Measurements from ENCODE around the gene RIT2.

DNA sequence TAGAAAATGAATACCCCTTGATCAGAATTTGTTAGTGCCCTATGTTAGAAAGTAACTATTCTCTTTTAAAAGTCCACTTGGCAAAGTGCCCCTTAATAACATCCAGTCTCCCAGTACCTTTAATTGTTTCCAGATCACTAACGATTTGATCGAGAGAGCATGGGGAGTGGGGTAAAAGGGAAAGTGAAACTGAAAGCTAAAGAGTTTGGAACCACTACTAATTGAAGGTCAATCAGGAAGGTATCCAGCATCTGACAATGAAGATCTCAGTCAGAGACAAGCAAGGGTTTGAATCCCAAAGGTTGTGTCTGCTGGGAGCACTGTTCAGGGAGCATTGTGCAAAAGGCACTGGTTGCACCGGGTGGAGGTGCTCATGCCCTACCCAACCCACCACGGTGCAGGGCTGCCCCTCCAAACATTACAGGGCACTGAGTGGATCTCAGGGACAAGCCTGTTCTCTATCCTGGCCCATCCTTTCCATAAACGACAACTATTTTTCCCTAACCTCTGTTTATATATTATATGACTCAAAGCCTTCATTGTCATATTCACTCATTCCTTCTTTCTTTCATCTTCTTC, 14.6 kb upstream of the RIT2 start:
- TF ChIP-seq RAD21 (IDR thresholded peaks at IDR 0.05; ENCODE audit: low read length) (no peak), BHLHE40 (IDR thresholded peaks at IDR 0.05; ENCODE audit: low read depth, low read length) (no peak), RCOR1 (IDR thresholded peaks at IDR 0.05; ENCODE audit: insufficient replicate concordance, low read length) (no peak), POLR2A (IDR thresholded peaks at IDR 0.05; ENCODE audit: low read depth, low read length) (no peak), SMC3 (IDR thresholded peaks at IDR 0.05; ENCODE audit: low read depth, low read length) (no peak), RFX5 (IDR thresholded peaks at IDR 0.05; ENCODE audit: low read depth, low read length) (no peak), NFE2L2 (IDR thresholded peaks at IDR 0.05; ENCODE audit: low read depth, low read length) (no peak), MXI1 (IDR thresholded peaks at IDR 0.05; ENCODE audit: borderline replicate concordance, low read depth, low read length) (no peak), MAZ (IDR thresholded peaks at IDR 0.05; ENCODE audit: borderline replicate concordance, low read depth, low read length) (no peak), CEBPB (IDR thresholded peaks at IDR 0.05; ENCODE audit: low read depth, low read length) (no peak), MAFK (IDR thresholded peaks at IDR 0.05; ENCODE audit: low read depth, low read length) (no peak), CHD1 (IDR thresholded peaks at IDR 0.05; ENCODE audit: low read depth, low read length) (no peak)
- TF ChIP-seq, protein P1, sequence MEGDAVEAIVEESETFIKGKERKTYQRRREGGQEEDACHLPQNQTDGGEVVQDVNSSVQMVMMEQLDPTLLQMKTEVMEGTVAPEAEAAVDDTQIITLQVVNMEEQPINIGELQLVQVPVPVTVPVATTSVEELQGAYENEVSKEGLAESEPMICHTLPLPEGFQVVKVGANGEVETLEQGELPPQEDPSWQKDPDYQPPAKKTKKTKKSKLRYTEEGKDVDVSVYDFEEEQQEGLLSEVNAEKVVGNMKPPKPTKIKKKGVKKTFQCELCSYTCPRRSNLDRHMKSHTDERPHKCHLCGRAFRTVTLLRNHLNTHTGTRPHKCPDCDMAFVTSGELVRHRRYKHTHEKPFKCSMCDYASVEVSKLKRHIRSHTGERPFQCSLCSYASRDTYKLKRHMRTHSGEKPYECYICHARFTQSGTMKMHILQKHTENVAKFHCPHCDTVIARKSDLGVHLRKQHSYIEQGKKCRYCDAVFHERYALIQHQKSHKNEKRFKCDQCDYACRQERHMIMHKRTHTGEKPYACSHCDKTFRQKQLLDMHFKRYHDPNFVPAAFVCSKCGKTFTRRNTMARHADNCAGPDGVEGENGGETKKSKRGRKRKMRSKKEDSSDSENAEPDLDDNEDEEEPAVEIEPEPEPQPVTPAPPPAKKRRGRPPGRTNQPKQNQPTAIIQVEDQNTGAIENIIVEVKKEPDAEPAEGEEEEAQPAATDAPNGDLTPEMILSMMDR (conservative IDR thresholded peaks at IDR 0.05; ENCODE audit: low read depth, low read length) = no peak
- TF ChIP-seq, protein P2, sequence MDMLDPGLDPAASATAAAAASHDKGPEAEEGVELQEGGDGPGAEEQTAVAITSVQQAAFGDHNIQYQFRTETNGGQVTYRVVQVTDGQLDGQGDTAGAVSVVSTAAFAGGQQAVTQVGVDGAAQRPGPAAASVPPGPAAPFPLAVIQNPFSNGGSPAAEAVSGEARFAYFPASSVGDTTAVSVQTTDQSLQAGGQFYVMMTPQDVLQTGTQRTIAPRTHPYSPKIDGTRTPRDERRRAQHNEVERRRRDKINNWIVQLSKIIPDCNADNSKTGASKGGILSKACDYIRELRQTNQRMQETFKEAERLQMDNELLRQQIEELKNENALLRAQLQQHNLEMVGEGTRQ (IDR thresholded peaks at IDR 0.05; ENCODE audit: low read depth, low read length) = no peak
